ENCODE measurements around the gene CHRNA4.

CHRNA4 gene

DNA sequence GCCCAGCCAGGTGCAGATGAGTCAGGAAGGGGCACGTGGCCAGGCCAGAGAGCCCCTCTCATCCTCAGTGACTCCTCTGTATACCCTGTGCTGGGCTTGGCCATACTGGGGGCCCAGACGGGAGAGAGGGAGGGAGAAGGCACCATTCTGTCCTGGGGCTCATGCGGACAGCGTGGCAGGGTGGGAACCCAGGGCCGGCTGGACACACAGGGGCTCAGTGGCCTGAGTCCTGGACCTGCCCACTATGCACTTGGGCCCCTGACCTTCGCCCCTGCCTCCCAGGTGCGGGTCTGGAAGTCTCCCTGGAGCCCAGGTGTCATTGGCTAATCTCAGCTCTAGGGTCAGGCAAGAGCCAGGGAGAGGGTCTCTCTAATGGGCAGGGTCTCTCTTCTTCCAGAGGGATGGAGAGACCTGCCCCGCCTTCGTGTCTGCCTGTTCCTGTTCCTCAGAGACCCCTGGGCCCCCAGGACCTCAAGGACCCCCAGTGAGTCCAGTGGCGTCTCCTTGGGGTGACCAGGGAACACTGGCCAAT is 40.5 kb downstream of the CHRNA4 start:
- Histone ChIP-seq H3K27ac (no peak overlapping the region), H3K4me1 (ENCODE audit: low read depth, poor library complexity, severe bottlenecking) (no peaks in the 10 kb centered on the region), H3K9ac (no peak overlapping the region), H3K4me3 (IDR thresholded peaks at IDR 0.05; ENCODE audit: insufficient read depth, low read depth, low read length) (no peak overlapping the region), H3K79me2 (ENCODE audit: insufficient read depth, low read depth) (no peaks in the 10 kb centered on the region), H3K4me2 (no peak overlapping the region), H4K20me1 (ENCODE audit: insufficient read depth) (no peaks in the 10 kb centered on the region), H3K27me3 (ENCODE audit: insufficient read depth, low read depth) (peaks cover 92% of the 10 kb centered on the region), H2AFZ (ENCODE audit: low read depth) (no peak overlapping the region), H3K36me3 (ENCODE audit: insufficient read depth) (no peaks in the 10 kb centered on the region)
- TF ChIP-seq, protein P1, sequence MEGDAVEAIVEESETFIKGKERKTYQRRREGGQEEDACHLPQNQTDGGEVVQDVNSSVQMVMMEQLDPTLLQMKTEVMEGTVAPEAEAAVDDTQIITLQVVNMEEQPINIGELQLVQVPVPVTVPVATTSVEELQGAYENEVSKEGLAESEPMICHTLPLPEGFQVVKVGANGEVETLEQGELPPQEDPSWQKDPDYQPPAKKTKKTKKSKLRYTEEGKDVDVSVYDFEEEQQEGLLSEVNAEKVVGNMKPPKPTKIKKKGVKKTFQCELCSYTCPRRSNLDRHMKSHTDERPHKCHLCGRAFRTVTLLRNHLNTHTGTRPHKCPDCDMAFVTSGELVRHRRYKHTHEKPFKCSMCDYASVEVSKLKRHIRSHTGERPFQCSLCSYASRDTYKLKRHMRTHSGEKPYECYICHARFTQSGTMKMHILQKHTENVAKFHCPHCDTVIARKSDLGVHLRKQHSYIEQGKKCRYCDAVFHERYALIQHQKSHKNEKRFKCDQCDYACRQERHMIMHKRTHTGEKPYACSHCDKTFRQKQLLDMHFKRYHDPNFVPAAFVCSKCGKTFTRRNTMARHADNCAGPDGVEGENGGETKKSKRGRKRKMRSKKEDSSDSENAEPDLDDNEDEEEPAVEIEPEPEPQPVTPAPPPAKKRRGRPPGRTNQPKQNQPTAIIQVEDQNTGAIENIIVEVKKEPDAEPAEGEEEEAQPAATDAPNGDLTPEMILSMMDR (conservative IDR thresholded peaks at IDR 0.05; ENCODE audit: low read depth, low read length): no peak

DNA sequence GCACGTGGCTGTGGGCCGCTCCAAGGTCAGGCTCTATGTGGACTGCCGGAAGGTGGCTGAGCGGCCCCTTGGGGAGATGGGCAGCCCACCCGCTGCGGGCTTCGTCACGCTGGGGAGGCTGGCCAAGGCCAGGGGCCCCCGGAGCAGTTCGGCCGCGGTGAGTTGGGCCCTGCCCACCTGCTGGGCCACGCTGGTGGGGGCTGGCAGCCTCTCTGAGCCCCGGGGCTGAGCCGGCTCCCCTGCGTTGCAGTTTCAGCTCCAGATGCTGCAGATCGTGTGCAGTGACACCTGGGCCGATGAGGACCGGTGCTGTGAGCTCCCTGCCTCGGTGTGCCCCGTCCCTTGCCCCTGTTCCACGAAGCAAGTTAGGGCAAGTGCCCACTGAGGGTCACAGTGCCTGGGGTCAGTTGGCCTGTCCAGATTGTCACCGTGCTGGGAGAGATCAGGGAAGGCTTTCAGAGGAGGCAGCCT is 41.1 kb downstream of the CHRNA4 start:
- H2AFZ ChIP-seq (ENCODE audit: low read depth): no peak overlapping the region
- H3K4me2 ChIP-seq: no peak overlapping the region
- H3K9ac ChIP-seq: no peak overlapping the region
- H3K36me3 ChIP-seq (ENCODE audit: insufficient read depth): no peaks in the 10 kb centered on the region
- H3K4me3 ChIP-seq (IDR thresholded peaks at IDR 0.05; ENCODE audit: insufficient read depth, low read depth, low read length): no peak overlapping the region
- H4K20me1 ChIP-seq (ENCODE audit: insufficient read depth): no peaks in the 10 kb centered on the region
- H3K27me3 ChIP-seq (ENCODE audit: insufficient read depth, low read depth): peaks cover 98% of the 10 kb centered on the region
- H3K27ac ChIP-seq: no peak overlapping the region
- TF ChIP-seq, protein P1 (conservative IDR thresholded peaks at IDR 0.05; ENCODE audit: low read depth, low read length): no peak
- no peaks in the 10 kb centered on the region for H3K79me2 ChIP-seq (ENCODE audit: insufficient read depth, low read depth)
- H3K4me1 ChIP-seq (ENCODE audit: low read depth, poor library complexity, severe bottlenecking): no peaks in the 10 kb centered on the region

DNA sequence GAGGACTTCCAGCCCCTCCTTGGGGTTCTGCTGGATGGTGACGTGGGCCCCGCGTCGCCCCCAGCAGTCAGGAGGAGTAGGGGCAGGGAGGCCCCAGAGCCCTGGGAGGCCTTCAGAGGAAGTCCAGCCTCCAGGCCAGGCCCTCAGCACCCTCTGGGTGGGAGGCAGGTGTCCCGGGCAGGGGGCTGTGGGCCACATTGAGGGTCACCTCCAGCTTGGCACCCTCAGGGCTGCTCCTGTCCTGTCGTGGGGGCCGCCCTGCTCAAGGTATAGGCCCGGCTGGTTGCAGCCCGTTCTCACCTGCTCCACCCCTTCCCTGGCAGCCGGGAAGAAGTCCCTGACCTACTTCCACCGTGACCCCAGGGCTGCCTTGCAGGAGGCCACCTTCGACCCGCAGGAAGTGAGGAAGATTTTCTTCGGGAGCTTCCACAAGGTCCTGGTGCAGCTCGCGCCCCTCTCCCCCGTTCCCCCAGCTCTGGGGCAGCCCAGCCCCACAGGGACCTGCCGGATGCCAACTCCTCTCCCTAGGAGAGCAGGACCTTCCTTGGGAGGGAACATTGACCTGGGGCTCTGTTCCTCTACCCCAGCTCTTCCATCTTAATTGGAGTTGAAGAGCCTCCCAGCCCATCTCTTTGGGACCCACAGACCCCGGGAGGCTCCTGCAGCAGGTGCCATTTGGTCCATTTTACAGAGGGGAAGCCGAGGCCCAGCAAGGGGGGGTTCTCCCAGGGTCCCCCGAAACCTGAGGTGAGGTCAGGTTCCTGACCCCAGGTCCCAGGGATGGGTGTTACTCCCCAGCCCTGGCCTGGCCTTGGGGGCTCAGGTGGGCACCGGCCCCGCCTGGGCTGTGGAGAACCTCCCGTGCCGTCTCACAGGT is 41.7 kb downstream of the CHRNA4 start:
- no peak overlapping the region for H3K9ac ChIP-seq
- H3K36me3 ChIP-seq (ENCODE audit: insufficient read depth): no peaks in the 10 kb centered on the region
- TF ChIP-seq, protein P1 (conservative IDR thresholded peaks at IDR 0.05; ENCODE audit: low read depth, low read length): no peak
- peaks cover 96% of the 10 kb centered on the region for H3K27me3 ChIP-seq (ENCODE audit: insufficient read depth, low read depth)
- H3K27ac ChIP-seq: no peak overlapping the region
- no peak overlapping the region for H3K4me2 ChIP-seq
- H3K4me1 ChIP-seq (ENCODE audit: low read depth, poor library complexity, severe bottlenecking): no peaks in the 10 kb centered on the region
- no peak overlapping the region for H2AFZ ChIP-seq (ENCODE audit: low read depth)
- H4K20me1 ChIP-seq (ENCODE audit: insufficient read depth): no peaks in the 10 kb centered on the region
- H3K79me2 ChIP-seq (ENCODE audit: insufficient read depth, low read depth): no peaks in the 10 kb centered on the region
- no peak overlapping the region for H3K4me3 ChIP-seq (IDR thresholded peaks at IDR 0.05; ENCODE audit: insufficient read depth, low read depth, low read length)

DNA sequence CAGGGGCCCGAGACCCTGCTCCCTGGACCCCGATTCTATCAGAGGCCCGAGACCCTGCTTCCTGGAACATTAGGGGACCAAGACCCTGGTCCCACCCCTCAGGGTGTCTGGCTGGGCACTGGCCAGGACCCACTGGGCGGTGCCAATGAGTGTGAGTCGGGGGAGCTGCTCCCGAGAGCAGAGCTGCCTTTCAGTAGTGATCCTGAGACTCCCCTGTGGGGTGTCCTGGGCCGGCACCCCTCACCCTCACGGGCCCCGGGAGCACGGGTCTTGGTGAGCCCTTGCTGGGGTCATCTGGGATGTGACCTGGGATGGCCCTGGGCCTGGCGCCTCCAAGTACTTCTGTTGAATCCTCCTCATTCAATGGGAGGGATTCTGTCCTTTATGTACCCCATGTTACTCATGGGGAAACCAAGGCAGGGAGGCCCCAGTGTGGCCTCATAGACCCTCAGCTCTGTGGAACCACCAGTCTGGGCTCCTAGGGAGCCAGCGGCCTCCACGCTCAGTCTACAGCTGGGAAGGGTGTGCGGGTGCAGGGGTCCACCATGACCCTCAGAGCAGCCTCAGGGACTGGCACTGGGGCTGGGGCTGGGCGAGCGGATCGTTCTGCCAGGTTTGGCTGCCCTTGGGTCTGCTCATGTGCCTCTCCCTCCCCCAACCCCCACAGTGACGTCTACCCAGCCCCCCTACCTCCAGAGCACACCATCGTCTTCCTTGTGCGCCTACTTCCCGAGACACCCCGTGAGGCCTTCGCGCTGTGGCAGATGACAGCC is 42.6 kb downstream of the CHRNA4 start:
- peaks cover 96% of the 10 kb centered on the region for H3K27me3 ChIP-seq (ENCODE audit: insufficient read depth, low read depth)
- no peaks in the 10 kb centered on the region for H3K4me1 ChIP-seq (ENCODE audit: low read depth, poor library complexity, severe bottlenecking)
- H3K79me2 ChIP-seq (ENCODE audit: insufficient read depth, low read depth): no peaks in the 10 kb centered on the region
- H3K36me3 ChIP-seq (ENCODE audit: insufficient read depth): no peaks in the 10 kb centered on the region
- H3K9ac ChIP-seq: no peak overlapping the region
- no peak overlapping the region for H3K4me3 ChIP-seq (IDR thresholded peaks at IDR 0.05; ENCODE audit: insufficient read depth, low read depth, low read length)
- H3K27ac ChIP-seq: no peak overlapping the region
- H3K4me2 ChIP-seq: no peak overlapping the region
- H4K20me1 ChIP-seq (ENCODE audit: insufficient read depth): no peaks in the 10 kb centered on the region
- no peak overlapping the region for H2AFZ ChIP-seq (ENCODE audit: low read depth)
- TF ChIP-seq, protein P1 (conservative IDR thresholded peaks at IDR 0.05; ENCODE audit: low read depth, low read length): no peak
